ENCODE measurements around the gene HSPB9.

HSPB9 gene, protein sequence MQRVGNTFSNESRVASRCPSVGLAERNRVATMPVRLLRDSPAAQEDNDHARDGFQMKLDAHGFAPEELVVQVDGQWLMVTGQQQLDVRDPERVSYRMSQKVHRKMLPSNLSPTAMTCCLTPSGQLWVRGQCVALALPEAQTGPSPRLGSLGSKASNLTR
- 0 to 0.07 (median 0) reads per million in 18 experiments for total RNA-seq

DNA sequence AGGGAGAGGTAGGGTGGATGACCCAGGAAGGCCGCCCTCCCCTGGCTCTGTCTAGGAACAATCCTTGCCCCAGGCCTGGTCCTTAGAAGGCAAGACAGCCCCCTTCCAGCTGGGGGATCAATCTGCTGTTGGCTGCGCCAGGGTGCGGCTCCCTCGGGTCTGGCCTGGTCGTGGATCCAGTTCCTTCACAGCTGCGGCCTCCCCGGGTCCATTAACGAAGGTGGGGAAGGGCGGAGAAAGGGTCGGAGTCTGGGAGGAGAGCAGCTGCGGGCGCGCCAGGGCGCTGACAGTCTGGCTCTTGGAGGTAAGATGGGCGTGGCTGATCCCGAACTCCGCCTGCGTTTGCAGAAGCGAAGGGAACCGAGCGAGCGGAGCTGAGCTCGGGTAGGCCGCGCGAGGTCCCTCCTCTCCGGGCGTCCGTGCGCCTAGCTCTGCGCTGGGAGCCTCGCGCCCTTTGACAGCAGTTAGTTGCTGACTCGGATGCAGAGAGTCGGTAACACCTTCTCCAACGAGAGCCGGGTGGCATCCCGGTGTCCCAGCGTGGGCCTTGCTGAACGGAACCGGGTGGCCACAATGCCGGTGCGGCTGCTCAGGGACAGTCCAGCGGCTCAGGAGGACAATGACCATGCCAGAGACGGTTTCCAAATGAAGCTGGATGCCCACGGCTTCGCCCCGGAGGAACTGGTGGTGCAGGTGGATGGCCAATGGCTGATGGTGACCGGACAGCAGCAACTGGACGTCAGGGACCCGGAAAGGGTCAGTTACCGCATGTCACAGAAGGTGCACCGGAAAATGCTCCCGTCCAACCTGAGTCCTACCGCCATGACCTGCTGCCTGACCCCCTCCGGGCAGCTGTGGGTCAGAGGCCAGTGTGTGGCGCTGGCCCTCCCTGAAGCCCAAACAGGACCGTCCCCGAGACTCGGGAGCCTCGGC, at the start of gene HSPB9:
Gene HSPB9, plus strand, starts transcription at position 434 of the 933 bp plus-strand sequence. Its CDS starts 47 bp downstream, at position 481.
- no peak for DNase-seq

DNA sequence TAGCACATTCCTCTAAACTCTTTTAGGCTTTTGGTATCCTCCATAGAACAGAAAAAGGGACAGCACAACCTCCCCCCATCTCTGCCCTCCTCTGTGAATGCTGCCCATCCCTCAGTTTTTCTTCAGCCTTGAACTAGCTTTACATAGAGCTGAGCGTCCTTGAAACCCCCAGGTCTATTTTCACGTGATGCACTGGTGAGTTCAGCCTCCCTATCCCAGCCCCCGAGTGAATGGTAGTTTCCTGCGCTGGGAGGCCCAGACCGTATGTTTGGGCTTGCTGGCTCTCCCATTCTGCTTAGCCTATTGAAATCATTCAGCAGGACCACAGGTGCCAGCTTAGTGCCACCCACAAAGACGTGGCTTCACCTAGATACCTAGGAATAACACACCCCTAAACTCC, 46.8 kb upstream of the HSPB9 start:
- no peak for DNase-seq

- no peak for DNase-seq
Measured at GRCh38 chr17:42076797-42077559, 45.6 kb upstream of the HSPB9 start.

DNA sequence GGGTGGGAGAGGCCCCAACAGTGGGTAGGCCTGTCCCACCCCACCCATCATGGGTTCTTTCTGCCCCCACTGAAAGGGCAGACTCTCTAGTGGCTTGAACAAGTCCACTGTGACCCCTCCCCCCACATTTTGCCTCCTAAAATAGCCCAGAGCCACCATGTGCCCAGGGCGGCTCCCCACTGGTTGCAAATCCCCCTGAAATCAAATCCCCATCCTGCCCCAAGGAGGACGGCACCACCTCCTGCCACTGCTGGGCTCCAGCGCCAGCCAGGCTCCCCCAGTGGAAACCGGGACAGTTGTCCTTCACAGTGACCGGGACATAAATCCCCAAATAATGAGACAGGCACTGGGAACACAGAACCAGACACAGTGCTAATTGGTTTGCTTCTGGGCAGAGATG, 44.8 kb upstream of the HSPB9 start:
- no peak for DNase-seq

DNA sequence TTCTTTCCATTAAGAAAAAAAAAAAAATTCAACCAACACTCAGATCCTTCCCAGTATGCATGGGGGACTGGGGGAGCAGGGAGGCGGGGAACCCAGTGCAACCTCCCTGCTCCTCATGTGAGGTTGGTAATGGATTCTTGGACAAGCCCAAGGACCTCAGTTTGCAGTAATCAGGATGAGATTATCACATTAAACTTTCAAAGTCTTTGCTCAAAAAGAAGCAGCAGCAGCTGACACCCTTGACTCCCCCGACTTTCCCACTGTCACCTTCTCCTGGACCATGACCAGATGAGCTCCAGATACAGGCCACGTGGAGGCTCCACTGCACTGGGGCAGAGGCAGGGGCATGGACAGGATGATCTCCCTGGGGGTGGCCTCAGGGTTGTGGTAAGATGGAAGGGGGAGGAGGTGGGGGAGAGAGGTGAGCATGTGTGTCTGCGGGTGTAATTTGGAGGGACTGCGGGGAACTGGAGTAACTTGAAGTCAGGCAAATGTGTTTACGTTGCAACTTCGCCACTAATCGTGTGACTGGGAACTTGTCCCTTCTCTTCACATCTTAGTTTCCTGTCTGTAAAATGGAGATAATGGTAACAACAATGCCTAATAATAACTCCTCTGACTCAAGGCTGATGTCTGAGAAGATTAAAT, 44.1 kb upstream of the HSPB9 start:
- DNase-seq, result no peak

DNA sequence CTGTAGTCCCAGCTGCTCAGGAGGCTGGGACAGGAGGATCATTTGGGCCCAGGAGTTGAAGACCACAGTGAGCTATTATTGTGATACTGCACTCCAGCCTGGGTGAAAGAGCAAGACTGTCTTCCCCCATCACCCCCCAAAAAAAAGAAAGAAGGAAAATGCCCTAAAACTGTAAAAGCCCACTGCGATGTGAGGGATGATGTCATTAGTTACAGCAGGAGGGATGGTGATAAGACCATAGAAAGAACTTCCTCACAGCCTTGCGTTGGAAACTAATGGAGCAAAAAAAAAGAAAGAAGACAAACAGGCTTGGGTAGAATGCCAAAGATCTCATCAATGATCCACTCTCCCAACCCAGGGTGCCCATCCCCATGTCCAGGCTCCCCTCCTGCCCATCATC, 43.1 kb upstream of the HSPB9 start:
- DNase-seq, result no peak

- DNase-seq, result no peak
Measured at GRCh38 chr17:42081516-42082129, 41.0 kb upstream of the HSPB9 start.

DNA sequence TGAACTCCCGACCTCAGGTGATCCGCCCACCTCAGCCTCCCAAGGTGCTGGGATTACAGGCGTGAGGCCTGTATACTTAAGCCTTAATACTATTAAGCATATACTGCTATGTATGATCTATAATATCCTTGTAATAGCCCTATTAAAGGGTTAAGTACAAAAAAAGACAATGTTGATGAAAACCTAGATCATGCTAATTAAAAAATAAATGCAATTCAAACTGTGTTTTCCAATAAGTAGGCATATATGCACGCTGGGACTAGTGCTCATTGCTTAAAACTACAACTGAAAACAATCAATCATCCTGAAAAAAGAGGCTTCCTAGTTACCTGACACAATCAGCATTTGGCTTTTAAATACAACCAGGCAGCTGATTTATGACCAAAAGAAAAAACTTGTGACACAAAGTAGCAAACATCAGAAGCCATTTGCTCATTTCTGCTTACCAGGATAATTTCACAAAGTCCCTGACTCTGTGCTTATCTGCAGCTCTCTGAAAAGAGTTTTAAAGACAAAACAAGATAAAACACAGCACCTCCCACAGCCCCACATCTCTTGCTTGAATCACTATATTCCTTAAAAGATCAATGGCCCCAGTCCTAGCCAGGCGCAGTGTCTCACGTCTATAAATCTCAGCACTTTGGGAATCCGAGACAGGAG, 35.4 kb upstream of the HSPB9 start:
- no peak for DNase-seq

- no peak for DNase-seq
Measured at GRCh38 chr17:42087736-42088705, 34.6 kb upstream of the HSPB9 start.

DNA sequence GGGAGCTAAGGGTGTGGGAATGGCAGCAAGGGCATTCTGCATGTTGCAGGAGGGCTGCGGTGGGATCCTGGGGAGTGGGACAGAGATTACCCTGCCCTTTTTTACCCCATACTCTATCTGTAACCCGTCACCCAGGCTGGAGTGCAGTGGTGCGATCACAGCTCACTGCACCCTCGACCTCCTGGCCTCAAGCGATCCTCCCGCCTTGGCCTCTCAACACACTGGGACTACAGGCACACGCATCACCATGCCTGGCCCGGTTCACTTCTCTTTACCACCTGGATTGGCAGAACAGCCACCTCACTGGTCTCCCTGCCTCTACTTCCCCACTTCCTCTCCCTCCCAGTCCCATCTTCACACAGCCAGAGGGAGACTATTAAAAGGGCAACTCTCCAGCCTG, 33.9 kb upstream of the HSPB9 start:
- DNase-seq, result no peak

DNA sequence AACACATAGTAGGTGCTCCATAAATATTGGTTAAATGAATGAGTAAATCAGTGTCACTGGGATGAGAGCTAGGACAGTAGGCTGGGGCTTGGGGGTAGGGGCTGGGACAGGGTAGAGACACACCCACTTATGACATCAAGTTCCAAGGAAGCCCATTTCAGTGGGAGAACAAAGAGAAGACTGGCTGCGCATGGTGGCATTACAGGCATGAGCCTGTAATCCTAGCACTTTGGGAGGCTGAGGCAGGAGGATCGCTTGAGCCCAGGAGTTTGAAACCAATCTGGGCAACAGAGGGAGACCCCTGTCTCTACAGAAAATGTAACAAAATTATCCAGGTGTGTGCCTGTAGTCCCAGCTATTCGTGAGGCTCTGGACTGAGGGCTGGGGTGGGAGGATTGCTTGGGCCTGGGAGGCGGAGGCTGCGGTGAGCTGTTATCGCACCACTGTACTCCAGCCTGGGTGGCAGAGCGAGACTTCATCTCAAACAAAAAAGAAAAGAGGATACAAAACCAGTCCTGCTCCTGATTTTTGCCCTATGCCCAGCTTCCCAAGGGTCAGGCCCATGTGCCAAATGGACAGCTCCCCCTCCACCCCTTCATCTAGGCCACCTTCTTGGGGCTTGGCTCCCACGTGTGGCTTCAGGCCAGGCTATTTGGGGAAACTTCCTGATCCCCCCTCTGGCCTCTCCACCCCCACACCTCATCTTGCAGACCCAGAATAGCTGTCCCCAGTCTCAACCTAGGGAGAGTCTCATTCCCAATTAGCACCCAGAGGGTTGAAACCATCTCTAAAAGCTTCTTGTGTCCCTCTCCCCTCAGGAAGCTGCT, 31.4 kb upstream of the HSPB9 start:
- no peak for DNase-seq

DNA sequence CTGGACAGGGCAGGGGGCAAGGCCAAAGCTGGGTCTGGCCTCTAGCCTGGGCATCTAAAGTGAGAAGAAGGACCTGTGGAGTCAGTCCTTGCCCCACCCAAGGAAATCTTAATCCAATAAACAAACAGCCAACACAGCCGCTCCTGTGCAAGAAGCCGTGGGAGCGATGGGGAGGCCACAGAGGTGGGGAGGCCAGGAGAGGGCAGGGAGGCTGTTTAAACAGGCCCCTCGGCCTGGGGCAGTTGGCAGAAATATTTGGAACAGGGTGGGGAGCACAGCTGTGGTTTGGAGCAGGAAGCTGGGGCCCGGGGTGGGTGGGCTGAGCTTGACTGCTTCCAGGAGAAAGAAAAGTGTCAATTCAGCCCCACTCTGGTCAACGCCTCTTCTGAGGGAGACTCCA, 29.7 kb upstream of the HSPB9 start:
- DNase-seq, result no peak

GRCh38 chr17:42094375-42095069, 28.1 kb upstream of the HSPB9 start:
- no peak for DNase-seq

GRCh38 chr17:42096360-42097111, 26.1 kb upstream of the HSPB9 start:
- DNase-seq, result no peak

- DNase-seq, result no peak
Measured at GRCh38 chr17:42097691-42098631, 24.6 kb upstream of the HSPB9 start, which contains the start of gene ZNF385C. TSS of gene ZNF385C (minus strand) at chr17:42098473. CDS start at chr17:42063056, 35,417 bp downstream.

DNA sequence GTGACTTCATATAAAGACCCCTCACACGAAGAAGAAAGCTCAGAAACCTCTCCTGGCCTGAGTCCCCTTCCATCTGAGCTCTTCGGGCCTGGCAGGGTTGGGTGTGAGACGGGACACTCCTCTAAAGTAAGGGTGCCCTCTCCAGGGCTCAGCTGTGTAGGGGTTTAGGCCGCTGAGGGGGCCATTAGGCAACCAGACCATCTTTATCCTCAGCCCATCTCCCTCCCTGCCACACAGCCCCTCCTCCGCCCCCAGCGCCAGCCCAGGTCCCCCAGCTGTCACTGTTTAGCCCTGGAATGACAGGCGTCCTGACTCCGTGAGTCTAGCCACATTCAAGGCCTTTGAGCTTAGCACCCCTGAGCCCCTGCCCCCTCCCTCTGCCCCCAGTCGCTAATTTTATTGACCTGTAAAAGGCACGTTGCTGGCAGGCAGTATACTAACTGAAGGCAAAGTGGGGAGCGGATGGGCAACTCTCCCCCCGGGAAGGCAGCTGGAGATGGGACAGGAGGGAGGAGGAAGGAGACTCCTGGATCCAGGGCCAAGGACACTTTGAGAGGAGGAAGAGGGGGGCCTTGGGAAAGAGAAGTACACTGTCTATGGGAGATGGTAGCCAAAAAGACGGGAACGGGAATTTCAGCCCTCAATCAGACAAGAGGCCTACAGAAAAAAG, 23.7 kb upstream of the HSPB9 start:
- no peak for DNase-seq

Measured in inflammatory macrophage (primary cell).